Measurements from ENCODE around the gene BMP8A.

The BMP8A gene

DNA sequence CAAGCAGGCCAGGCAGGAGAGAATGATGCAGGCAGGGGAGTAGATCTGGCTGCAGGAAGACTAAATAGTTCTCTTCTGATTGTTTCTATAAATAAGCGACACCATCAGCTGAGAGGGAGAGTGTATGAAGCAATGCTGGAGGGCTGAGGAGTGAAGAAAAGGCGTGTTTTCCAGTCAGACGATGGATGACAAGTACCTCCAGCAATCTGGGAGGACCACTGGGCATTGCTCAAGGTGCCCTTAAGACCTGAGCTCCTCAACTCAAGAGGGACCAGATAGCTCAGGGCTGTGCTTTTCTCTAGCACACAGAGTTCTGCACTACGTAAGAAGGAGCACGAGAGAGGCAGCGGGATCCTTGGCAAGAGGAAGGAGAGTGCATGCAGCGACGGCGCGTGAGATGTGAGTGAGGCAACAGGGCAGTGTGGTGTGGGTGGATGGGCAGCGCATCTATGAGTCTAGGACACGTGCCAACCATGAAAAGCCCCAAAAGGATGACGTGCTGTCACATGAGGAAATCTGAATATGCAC is 49.1 kb downstream of the BMP8A start:
- no peak overlapping the region for H3K4me3 Mint-ChIP-seq
- H3K4me1 Mint-ChIP-seq = peaks cover 14% of the 10 kb centered on the region
- H3K27ac Mint-ChIP-seq = no peak overlapping the region
- peaks cover 24% of the 10 kb centered on the region for H3K36me3 Mint-ChIP-seq
- DNase-seq (ENCODE audit: low spot score in 2 of 2) = no peak
- H3K27me3 Mint-ChIP-seq = no peaks in the 10 kb centered on the region
- no peak for ATAC-seq (ENCODE audit: low read depth)
- no peaks in the 10 kb centered on the region for H3K9me3 Mint-ChIP-seq

GRCh38 chr1:39542924-39543323 is 51.5 kb downstream of the BMP8A start:
- Mint-ChIP-seq H3K4me1 (peaks cover 14% of the 10 kb centered on the region), H3K36me3 (peaks cover 31% of the 10 kb centered on the region), H3K27ac (no peak overlapping the region), H3K9me3 (no peaks in the 10 kb centered on the region), H3K27me3 (no peaks in the 10 kb centered on the region), H3K4me3 (no peak overlapping the region)
- DNase-seq (ENCODE audit: low spot score in 2 of 2) = no peak
- ATAC-seq (ENCODE audit: low read depth) = no peak

DNA sequence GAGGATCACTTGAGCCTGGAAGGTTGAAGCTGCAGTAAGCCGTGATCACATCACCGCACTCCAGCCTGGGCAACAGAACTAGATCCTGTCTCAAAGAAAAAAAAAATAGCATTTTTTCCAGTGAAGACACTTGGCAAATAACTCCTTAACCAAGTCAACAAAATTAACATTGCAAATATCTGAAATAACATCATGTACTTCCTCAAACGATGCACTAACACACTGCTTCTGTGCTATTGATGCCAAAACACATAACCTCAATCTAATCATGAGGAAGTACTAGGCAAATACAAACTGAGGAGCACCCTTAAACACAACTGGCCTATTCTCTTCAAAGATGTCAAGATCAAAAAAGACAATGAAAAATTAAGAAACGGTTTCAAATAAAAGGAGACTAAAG is 52.9 kb downstream of the BMP8A start:
- H3K4me1 Mint-ChIP-seq = peaks cover 5% of the 10 kb centered on the region

DNA sequence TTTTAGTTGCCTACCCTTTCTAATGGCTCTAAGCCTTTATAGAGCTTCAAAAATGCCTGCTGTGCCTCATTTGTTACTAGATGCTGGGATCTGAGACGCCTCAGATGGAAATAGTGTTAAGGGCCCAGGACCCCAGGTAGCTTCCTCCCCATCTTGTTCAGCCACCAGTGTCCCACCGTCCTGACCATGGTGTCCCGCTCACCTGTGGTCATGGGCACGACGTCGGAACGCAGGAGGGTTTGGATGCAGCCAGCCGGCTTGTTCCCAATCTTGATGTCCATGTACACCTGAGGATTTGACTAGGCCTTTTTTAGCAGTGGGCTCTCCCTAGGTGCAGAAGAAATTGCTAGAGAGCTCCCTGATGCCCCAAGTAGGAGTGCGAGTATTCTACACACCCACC is 54.1 kb downstream of the BMP8A start:
- peaks cover 30% of the 10 kb centered on the region for H3K36me3 Mint-ChIP-seq
- no peak overlapping the region for H3K27ac Mint-ChIP-seq
- H3K4me1 Mint-ChIP-seq = peaks cover 3% of the 10 kb centered on the region
- no peak overlapping the region for H3K4me3 Mint-ChIP-seq
- no peaks in the 10 kb centered on the region for H3K27me3 Mint-ChIP-seq
- no peak for DNase-seq (ENCODE audit: low spot score in 2 of 2)
- H3K9me3 Mint-ChIP-seq = no peaks in the 10 kb centered on the region
- no peak for ATAC-seq (ENCODE audit: low read depth)

More for the DNA sequence above, 52.9 kb downstream of the BMP8A start:
- no peak for DNase-seq (ENCODE audit: low spot score in 2 of 2)
- Mint-ChIP-seq H3K27ac (no peak overlapping the region), H3K36me3 (peaks cover 35% of the 10 kb centered on the region), H3K27me3 (no peaks in the 10 kb centered on the region), H3K9me3 (no peaks in the 10 kb centered on the region), H3K4me3 (no peak overlapping the region)
- ATAC-seq (ENCODE audit: low read depth) = no peak

DNA sequence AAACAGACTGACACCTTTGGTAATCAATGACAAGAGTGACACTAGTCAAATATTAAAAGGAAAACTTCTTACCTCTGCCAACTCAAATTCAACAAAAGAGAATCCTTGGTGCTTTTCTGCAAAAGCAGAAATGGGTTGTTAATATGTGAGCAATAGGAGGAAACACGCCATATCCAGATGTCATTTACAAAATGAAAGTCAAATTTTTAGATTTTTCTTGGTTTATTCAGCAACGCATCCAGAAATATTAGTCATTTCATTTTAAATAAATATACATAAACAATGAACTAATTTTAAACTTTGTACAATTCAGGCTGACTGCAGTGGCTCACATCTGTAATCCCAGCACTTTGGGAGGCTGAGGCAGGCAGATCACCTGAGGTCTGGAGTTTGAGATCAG is 62.8 kb downstream of the BMP8A start:
- DNase-seq (ENCODE audit: low spot score in 2 of 2) (no peak), ATAC-seq (ENCODE audit: low read depth) (no peak)
- peaks cover 5% of the 10 kb centered on the region for H3K4me1 Mint-ChIP-seq
- no peak overlapping the region for H3K27ac Mint-ChIP-seq
- H3K27me3 Mint-ChIP-seq = no peaks in the 10 kb centered on the region
- no peaks in the 10 kb centered on the region for H3K9me3 Mint-ChIP-seq
- H3K4me3 Mint-ChIP-seq = no peak overlapping the region
- peaks cover 9% of the 10 kb centered on the region for H3K36me3 Mint-ChIP-seq

DNA sequence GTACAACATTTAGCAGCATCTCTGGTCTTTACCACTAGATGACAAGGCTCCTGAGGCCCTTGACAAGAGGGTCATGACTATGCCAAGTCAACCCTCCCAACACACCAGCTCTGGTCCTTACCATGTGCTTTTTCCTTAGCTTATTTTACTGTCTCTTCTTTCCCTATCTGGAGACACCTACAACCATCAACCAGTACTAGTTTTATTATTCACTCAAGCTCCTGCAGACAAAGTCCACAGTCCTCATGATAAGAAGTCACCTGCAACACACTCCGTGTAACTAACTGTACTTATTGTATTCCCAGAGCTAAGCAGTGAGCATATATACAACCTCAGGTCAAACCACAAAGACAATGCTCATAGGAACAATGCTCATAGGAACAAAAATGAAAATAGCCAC is 69.8 kb downstream of the BMP8A start:
- H3K4me1 Mint-ChIP-seq = peaks cover 3% of the 10 kb centered on the region
- peaks cover 44% of the 10 kb centered on the region for H3K36me3 Mint-ChIP-seq
- H3K9me3 Mint-ChIP-seq = no peaks in the 10 kb centered on the region
- ATAC-seq (ENCODE audit: low read depth) = no peak
- no peak for DNase-seq (ENCODE audit: low spot score in 2 of 2)
- no peak overlapping the region for H3K27ac Mint-ChIP-seq
- H3K4me3 Mint-ChIP-seq = no peak overlapping the region
- no peaks in the 10 kb centered on the region for H3K27me3 Mint-ChIP-seq

- Mint-ChIP-seq H3K4me1 (peaks cover 3% of the 10 kb centered on the region), H3K27me3 (no peaks in the 10 kb centered on the region), H3K36me3 (peaks cover 58% of the 10 kb centered on the region), H3K27ac (no peak overlapping the region), H3K9me3 (no peaks in the 10 kb centered on the region), H3K4me3 (no peak overlapping the region)
- no peak for DNase-seq (ENCODE audit: low spot score in 2 of 2)
- no peak for ATAC-seq (ENCODE audit: low read depth)
Measured at GRCh38 chr1:39562886-39563285, 71.5 kb downstream of the BMP8A start.

- H3K27me3 Mint-ChIP-seq = no peaks in the 10 kb centered on the region
- peaks cover 61% of the 10 kb centered on the region for H3K36me3 Mint-ChIP-seq
- no peaks in the 10 kb centered on the region for H3K9me3 Mint-ChIP-seq
- H3K4me1 Mint-ChIP-seq = no peaks in the 10 kb centered on the region
- no peak overlapping the region for H3K4me3 Mint-ChIP-seq
- ATAC-seq (ENCODE audit: low read depth) (no peak), DNase-seq (ENCODE audit: low spot score in 2 of 2) (no peak)
- no peak overlapping the region for H3K27ac Mint-ChIP-seq
Measured at GRCh38 chr1:39563669-39564068, 72.2 kb downstream of the BMP8A start.

GRCh38 chr1:39564340-39564739 is 72.9 kb downstream of the BMP8A start:
- peak overlapping the region; percentile 13 for H3K27ac Mint-ChIP-seq
- no peak for ATAC-seq (ENCODE audit: low read depth)
- no peaks in the 10 kb centered on the region for H3K27me3 Mint-ChIP-seq
- no peak overlapping the region for H3K4me3 Mint-ChIP-seq
- no peak for DNase-seq (ENCODE audit: low spot score in 2 of 2)
- no peaks in the 10 kb centered on the region for H3K4me1 Mint-ChIP-seq
- peaks cover 61% of the 10 kb centered on the region for H3K36me3 Mint-ChIP-seq
- H3K9me3 Mint-ChIP-seq = no peaks in the 10 kb centered on the region

GRCh38 chr1:39564941-39565340 is 73.5 kb downstream of the BMP8A start:
- ATAC-seq (ENCODE audit: low read depth) = no peak
- H3K27ac Mint-ChIP-seq = no peak overlapping the region

DNA sequence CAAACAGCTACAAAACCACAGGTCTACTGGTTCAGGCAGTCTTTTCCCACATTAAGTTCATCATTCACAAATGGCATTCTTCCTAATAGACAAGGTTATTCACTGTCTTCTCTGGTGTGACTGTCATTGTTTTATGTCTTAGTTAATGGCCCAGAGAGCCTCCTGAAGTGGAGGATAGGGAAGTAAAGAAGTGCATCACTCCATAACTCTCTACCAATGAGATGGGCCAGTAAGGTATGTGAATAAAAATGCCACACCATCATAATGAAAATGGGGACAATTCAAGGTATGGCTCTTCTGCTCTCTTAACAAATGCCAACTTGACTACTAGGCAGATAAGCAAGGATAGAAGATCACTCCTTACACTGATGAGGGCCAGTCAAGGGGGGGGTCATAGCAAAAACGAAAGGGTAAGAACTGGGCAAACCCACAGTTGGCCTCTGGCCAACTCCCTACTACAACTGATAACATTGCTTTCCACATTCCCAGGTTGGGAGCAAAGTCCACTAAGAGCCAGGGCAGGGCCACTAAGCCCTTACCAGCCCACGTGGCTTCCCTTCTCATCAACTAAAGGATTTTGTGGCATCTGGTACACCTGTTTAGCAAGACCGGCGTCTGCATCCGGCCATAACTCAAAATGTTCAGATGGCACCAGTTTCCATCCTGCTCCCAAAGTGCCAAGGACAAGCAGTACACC is 75.2 kb downstream of the BMP8A start:
- Mint-ChIP-seq H3K4me1 (no peaks in the 10 kb centered on the region), H3K4me3 (no peak overlapping the region), H3K27me3 (no peaks in the 10 kb centered on the region), H3K27ac (no peak overlapping the region), H3K36me3 (peaks cover 56% of the 10 kb centered on the region), H3K9me3 (no peaks in the 10 kb centered on the region)
- no peak for DNase-seq (ENCODE audit: low spot score in 2 of 2)
- ATAC-seq (ENCODE audit: low read depth) = no peak

More at GRCh38 chr1:39564941-39565340, 73.5 kb downstream of the BMP8A start:
- no peaks in the 10 kb centered on the region for H3K4me1 Mint-ChIP-seq
- H3K4me3 Mint-ChIP-seq = no peak overlapping the region
- H3K36me3 Mint-ChIP-seq = peaks cover 63% of the 10 kb centered on the region
- no peak for DNase-seq (ENCODE audit: low spot score in 2 of 2)
- H3K27me3 Mint-ChIP-seq = no peaks in the 10 kb centered on the region
- H3K9me3 Mint-ChIP-seq = no peaks in the 10 kb centered on the region

DNA sequence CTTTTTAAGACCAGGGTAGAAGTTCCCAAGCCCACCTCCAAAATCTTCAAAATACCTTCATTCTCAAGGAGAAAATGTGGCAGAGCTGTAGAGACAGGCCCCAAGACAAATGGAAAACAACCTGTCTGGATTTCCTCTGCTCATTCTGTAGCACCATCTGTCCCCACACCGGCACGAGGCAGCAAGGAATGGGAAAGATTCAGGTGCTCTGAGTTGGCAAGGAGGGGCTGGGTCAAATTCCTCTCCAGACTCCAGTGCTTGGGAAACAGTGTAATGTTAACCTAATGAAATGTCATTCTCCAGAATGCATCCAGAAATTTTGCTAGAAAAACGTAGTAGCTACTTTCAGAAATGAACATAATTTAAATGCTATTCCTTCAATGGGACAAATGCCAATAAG is 75.9 kb downstream of the BMP8A start:
- Mint-ChIP-seq H3K9me3 (no peaks in the 10 kb centered on the region), H3K27me3 (no peaks in the 10 kb centered on the region), H3K4me1 (no peaks in the 10 kb centered on the region), H3K27ac (no peak overlapping the region), H3K36me3 (peaks cover 53% of the 10 kb centered on the region), H3K4me3 (no peak overlapping the region)
- DNase-seq (ENCODE audit: low spot score in 2 of 2) = no peak
- ATAC-seq (ENCODE audit: low read depth) = no peak

- ATAC-seq (ENCODE audit: low read depth) = no peak
- Mint-ChIP-seq H3K27ac (no peak overlapping the region), H3K27me3 (no peaks in the 10 kb centered on the region), H3K36me3 (peaks cover 46% of the 10 kb centered on the region), H3K4me1 (peaks cover under 1% of the 10 kb centered on the region), H3K9me3 (no peaks in the 10 kb centered on the region), H3K4me3 (no peak overlapping the region)
- no peak for DNase-seq (ENCODE audit: low spot score in 2 of 2)
Measured at GRCh38 chr1:39568208-39568607, 76.8 kb downstream of the BMP8A start.

DNA sequence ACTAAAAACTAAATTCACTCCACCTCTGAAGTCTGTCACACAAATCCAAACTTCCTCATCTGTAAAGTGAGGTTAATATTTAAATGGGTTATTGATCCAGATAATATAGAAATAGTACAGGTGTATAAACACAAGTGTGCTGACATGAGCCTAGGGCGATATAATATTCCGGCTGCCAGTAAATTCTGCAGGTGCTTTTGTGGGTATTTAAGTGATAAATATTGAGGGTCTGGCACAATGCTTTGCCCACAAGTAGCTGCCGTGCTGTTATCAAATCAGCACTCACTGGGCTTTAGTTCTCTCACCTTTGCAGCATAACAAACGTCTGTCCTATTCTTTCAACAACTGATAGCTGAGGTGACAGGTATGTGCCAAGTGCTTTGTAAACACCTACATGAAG is 77.6 kb downstream of the BMP8A start:
- ATAC-seq (ENCODE audit: low read depth) = no peak
- no peak for DNase-seq (ENCODE audit: low spot score in 2 of 2)
- Mint-ChIP-seq H3K27me3 (no peaks in the 10 kb centered on the region), H3K27ac (no peak overlapping the region), H3K4me3 (no peak overlapping the region), H3K9me3 (no peaks in the 10 kb centered on the region), H3K4me1 (peaks cover 9% of the 10 kb centered on the region), H3K36me3 (peaks cover 40% of the 10 kb centered on the region)
